Uterus (tissue), 2 donors: Measurements from ENCODE around the gene RNU6-1.

Experiments
- CTCF ChIP-seq, 4 experiments: fragments of 200-600 bp in 2 of 4; fragments of 450-650 bp in 2 of 4; sonication (generic) in 2 of 4; IDR thresholded peaks; one replicate each; pipeline ENCODE4 v1.5.1; 2016 to 2019; ENCODE audit warnings: antibody characterized with exemption in 4 of 4, mild to moderate bottlenecking in 2 of 4, moderate library complexity in 1 of 4
- POLR2A ChIP-seq, 2 donors: fragments of 450-650 bp; IDR thresholded peaks; one replicate each; pipeline ENCODE4 v1.6.1; 2016; ENCODE audit warnings: antibody characterized with exemption in 2 of 2, mild to moderate bottlenecking in 1 of 2, moderate library complexity in 1 of 2

DNA sequence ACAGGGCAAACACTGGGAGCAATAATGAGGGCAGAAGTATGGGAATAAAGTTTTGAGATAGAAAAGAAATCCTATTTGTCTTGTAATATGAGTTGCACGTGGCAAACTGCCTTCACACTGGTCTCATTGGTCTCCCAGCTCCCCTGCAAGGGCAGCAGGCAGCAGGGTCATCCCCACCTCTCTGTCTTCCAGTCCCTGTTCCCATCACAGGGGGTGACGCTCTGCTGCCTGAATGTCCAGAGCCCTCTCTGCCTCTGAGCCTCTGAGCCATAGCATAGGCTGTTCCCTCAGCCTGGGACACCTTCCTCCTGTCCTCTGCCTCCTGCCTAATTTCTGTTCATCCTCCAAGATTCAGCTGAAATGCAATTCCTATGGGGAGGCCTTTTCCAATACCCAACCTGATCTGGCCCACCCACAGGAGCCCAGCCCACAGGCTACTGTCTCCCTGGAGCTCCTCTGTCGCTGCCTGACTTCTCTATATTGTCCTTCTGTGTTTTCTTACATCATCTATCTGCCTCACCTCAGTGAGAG is 26.7 kb downstream of the RNU6-1 start:
- TF ChIP-seq CTCF (IDR thresholded peaks at IDR 0.05) (no peak), POLR2A (IDR thresholded peaks at IDR 0.05) (no peak)
